NCI-H345 (cell line): ENCODE measurements around the gene NCSTN.
A peak's percentile ranks its signal among the peaks of the same experiment; 100 is the strongest.

Experiments
- DNase-seq: peaks from one replicate; lab custom pipeline; 2025; lab: John Stamatoyannopoulos, UW

Gene NCSTN

DNA sequence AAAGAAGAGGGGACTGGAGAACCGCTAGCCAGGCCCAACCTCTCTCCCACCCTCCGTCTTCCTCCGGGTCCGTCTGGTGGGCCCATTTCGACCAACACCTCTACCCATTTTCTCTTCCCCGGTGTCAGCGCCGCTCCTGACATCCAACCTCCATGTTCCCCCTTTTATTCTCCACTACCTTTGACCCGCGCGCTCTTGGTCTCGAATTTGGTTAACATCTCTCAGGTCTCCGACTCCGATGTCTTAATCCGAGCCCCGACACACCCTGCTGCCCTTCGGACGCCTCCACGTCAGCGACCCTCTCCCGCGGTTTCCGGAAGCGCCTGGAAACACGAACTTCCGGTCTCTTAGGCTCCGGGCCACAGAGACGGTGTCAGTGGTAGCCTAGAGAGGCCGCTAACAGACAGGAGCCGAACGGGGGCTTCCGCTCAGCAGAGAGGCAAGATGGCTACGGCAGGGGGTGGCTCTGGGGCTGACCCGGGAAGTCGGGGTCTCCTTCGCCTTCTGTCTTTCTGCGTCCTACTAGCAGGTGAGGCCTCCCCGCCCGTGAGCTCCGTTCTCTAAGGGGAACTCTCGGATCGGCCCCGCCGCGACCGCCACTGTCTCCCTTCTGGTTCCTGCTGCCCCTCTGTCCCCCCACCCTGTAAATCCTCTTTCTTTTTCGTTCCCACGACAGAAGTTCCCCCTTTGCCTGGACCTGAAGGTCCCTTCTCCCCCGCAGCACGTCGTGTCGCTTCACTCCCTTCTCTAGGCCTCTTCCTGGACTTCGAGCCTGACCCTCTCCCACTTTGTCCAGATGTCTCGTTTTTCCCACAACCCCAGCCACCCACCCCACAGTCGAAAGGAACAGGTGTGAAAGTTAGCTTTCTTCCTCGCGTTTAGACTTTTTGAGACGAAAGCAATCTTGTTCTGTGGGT is at the start of gene NCSTN, which contains the start of gene COPA:
Gene NCSTN, plus strand, starts transcription at position 431 of the 917 bp plus-strand sequence. Its CDS starts 14 bp downstream, at position 445.
Gene COPA, minus strand, starts transcription at position 298 of the 917 bp plus-strand sequence. Its CDS starts 80 bp downstream, at position 218.
- DNase-seq: peak; percentile 95

DNA sequence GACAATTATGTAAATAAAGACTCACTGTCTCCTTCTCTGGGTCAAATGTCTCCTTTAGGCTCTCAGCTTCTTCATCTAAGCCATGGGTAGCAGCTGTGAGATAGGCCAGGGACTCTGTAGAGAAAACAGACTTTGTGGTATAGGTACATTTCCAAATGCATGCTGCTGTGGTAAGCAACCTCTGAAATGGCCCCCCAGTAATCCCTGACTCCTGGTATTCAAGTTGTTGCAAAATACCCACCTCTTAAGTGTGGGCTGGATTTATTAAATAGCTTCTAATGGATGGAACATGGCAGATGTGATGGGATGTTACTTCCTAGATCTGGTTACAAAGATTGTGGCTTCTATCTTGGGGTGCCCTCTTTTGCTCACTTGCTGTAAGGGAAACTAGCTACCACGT is 47.1 kb upstream of the NCSTN start:
- no peak for DNase-seq

DNA sequence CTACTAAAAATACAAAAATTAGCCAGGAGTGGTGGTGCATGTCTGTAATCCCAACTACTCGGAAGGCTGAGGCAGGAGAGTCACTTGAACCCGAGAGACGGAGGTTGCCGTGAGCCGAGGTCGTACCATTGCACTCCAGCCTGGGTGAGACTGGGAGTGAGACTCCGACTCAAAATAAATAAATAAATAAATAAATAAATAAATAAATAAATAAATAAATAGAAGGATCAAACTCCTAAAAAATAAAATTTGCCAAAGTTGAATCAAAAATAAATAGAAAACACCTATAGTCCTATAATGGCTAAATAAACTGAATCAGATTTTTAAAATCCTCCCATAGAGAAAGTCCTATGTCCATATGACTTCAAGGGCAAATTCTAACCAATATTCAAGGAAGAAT is 43.0 kb upstream of the NCSTN start:
- no peak for DNase-seq

DNA sequence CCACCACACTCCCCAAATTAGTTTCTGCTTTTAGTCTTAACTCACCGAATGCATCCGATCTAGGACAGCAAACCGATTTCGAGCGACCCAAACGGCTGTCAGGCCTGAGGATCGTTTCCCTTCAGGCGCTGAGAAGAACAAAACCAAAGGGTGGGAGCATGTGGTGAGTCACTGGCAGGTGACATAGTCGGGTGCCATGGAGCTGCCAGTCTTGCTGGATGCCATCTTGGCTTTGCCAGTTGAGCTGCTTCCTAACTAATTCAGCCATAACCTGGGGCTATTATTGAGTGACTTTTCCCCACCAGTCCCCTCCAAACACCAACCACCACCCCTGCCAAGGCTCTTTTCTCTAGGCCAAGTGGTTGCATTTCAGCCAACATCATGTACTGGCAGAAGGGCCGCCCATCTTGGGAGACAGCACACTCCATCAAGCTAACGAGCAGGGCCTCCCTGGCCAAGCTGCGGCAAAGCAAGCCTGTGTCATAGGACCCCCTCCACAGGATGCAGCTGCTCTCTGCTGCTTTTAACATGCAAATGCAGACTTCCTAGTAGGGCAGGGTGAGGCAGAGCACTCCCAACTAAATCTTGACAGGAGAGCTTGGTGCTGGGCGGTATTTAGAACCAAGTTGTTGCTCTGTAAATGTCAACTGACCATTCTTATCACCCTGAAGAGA is 35.9 kb upstream of the NCSTN start:
- DNase-seq: no peak

DNA sequence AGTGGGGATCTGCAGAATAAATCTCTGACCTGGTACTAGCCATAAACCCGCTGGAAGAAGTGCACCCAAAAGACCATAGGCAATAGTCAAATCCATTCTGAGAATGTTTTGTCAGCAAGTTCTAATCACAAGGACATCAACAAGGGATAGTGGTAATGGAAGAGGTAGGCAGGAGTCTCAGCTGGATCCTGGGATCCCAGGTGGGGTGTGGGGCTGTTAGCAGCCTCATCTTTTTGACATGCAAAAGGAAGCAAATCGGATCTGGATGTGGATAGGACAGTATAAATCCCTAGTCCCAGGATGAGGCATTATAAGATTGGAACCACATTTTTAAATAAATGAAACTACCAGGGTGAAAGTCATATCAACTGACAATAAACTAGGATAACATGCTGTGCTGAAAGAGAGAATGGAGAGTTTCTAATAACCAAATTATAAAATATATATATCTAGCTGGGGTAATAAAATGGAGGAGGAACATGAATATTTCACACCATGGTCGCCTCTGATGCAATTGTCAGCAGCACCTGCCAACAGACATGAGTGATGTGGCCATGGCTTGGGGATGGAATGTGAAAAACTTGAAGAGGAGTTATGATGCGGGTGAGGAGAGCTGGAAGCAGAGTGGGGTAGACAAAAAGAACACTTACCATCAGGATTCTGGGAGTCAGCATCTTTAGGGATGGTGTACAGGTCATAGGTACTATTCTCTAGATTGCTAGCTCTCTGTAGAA is 34.6 kb upstream of the NCSTN start:
- DNase-seq: no peak

DNA sequence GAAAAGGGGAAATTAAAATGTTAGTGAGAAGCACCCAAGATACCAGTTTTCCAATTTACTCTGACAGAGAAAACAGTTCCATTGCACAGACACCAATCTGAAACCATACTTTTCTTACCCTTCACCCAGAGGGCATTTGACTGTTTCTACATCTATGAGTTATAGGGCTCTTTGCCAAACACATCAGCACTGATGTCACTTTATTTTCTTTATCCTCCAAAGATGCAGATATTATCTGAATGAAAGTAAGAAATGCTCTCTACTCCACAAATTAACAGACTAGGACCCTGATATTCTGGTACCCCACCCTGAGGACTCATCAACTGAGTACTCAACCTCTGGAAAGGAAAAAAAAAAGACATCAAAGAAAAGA is 34.0 kb upstream of the NCSTN start:
- no peak for DNase-seq

DNA sequence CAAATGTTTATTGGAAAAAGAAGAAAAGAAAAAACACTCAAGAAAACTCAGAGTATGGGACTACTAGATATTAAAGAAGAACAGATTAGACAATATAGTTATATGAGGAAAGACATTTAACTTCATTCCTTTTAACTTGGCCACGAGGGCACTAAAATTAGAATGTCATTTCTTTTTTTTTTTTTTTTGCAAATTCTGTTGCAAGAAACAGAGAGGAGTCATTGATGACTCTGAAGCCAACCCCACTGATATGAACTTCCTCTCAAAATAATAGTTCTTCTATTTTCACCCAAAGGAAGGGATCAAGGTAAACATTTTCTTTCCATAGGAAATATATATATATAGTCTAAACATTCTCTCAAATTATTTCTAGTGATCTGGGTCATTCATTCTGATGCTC is 33.6 kb upstream of the NCSTN start:
- DNase-seq: no peak

DNA sequence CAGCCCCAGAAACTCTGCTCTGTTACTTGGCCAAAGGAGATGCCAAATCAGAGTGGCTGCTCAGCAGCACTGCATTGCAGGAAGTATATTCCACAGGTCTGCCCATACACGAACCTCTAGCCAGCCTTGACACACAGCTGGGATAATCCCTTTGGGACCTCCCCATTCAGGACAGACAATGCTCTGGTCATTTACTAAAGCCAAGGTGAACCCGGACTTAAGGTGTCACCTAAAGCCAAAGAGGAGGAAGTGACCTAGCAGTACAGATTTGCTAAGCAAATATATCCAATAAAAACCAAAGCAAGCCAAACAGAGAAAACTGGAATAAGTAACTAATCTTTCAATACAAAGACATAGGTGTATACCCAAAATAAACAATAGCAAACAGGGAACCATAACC is 27.8 kb upstream of the NCSTN start:
- no peak for DNase-seq

DNA sequence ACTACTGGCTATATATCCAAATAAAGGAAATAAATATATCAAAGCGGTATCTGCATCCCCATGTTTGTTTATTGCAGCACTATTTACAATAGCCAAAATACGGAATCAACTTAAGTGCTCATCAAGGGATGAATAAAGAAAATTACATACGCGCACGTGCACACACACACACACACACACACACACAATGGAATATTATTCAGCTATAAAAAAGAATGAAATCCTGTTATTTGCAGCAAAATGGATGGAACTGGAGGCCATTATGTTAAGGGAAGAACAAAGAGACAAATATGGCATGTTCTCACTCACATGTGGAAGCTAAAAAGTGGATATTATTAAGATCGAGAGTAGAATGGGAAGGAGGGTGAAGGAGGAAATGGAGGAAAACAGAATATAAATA is 20.4 kb upstream of the NCSTN start:
- no peak for DNase-seq

DNA sequence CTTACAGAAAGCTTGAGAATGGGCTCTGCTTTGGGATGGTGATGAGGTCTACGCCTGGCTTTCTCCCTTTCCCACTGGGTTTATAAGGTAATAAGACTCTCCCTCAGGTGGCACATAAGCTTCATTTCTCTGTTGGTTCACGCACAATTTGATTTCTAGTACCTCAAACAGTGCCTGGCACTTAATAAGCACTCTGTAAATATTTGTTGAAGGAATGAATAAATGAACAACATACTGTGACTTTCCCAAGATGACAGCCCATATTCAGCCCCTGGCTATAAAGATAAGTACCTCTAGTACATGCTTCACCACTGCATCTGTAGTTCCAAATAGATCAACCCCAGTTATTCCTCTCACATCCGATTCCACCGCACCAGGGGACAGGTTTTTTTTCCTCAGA is 17.9 kb upstream of the NCSTN start:
- peak; percentile 98 for DNase-seq

DNA sequence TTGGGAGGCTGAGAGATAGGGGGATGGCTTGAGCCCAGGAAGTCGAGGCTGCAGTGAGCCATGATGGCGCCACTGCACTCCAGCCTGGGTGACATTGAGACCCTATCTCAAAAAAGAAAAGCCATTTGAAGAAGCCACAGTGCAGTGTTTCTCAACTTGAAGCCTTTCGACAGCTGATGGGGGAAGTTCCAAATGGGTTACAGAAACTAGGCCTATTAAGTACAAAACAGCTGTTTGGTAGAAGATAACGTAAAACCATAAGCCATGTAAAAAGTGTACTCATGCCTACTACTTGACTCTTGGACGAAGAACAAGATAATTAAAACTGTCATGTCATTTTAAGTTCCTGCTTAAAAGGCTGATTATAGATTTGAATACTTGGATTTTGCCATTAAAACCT is 16.8 kb upstream of the NCSTN start:
- no peak for DNase-seq

DNA sequence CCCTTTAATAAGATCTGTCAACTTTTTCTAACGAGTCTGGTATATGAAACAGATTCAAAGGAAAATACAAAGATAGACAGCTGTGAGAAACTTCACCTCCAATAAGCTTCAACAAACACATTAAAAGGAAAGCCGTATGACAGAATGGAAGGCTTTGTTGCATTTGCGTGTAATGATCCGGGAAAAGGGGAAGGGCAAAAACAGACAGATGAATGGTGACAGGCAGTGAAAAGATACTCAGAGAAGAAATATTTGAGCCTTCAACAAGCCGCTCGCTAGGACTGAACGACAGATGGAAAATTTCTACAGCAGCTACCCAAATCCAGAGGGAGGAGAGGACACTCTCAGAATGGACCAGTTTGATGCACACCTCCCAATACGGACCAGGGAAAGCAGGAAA is 15.0 kb upstream of the NCSTN start:
- peak; percentile 83 for DNase-seq

DNA sequence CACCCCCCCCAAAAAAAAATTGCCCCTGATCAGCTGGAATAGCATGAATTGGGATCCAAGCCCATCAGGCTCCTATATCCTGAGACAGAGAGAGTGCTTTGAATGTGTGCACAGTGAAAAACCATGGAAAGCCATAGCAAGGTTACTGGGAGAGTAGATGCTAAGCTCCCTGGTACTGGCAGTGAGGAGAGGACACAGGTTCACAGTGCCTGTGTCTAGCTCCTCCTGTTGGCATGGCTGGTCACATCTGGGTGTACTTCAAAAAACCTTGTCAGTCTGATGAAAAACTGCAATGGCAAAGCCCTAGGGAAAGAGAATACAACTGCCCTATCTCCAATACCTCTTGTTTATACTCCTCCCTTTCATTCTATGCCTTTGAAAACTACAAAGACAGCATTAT is 13.1 kb upstream of the NCSTN start:
- DNase-seq: peak; percentile 55

DNA sequence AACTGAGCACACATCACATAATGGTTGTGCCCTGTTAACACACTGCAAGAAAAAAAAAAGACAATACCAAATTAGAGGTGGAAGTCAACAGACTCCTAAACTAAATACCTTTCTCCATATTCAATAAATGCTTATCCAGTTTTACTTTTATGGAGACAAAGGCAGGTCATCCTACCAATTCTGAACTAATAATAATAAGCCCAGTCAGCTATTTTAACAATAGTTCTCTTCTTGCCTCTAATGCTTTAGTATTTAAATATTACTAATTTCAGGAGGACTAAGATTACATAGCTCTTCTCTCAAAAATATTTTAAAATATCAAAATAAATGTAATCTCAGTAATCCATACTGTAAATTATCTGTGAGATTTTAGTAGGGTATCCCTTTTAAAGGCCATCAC is 10.7 kb upstream of the NCSTN start:
- DNase-seq: no peak

DNA sequence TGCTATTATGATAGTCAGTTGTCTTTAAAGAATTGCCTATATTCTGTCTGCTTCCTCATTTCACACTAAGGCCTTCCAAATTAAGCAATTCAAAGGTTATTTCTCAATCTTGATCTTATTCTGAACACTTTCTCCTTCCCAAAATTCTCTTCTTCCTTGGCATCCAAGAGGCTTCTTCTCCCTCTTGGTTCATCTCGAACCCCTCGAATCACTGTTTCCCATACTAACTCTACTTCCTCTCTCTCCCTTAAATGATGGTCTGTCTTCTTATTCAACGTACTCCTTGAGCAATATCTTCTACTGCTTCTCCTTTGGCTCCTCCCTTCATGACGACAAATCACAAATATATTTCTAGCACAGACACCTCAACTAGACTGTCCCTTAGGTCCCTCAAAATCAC is 4.6 kb upstream of the NCSTN start:
- no peak for DNase-seq

DNA sequence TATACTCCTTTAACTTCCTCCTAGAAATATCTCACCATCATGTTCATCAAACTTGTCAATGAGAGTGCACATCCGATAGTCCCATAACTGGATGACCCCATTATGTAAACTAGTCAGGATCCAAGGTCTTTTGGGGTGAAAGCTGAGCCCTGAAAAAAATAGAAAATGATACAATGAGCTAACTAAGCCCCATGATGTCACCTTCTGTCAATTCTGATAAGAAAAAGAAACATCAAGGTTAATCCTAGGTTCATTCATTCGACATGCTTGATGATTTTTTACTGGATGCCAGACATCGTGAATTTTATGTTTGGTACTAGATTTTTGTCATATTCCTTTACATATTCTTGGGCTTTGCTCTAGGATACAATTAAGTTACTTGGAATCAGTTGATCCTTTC is 3.0 kb upstream of the NCSTN start:
- DNase-seq: no peak

DNA sequence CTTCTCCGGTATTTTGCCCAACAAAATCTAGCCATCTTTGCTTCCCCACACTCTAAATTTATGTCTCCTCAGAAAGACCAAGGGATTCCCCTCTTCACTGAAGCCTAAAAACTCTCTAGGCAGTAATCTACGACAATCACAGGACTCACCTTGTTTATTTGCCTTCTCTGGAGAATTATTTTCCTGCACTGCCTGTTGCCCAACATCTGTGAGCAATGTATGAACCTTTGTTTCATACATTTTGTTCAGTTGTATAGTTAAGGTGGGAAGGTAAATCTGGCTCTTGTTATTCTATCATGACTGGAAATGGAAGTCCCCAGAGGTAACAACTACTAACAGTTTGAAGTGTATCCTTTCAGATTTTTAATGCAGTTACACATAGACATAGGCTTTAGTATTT is 2.3 kb upstream of the NCSTN start:
- no peak for DNase-seq

DNA sequence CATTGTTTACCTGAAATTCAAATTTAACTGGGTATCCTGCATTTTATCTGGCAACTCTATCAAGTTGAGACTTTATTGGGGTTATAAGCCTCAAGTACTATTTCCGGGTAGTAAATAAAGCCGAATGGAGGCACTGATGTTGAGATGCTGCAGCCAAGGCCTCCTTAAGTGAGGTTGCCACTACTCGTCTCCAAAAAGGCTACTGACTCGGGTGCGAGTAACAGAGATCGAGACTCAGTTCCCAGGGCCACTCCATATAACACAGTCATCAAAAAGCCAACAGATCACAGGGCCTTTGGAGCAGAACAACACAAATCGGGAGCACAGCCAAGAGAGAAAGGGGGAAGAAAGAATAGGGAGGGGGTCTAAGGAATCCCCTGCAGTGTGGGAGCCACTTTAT is 657 bp upstream of the NCSTN start:
- no peak for DNase-seq

DNA sequence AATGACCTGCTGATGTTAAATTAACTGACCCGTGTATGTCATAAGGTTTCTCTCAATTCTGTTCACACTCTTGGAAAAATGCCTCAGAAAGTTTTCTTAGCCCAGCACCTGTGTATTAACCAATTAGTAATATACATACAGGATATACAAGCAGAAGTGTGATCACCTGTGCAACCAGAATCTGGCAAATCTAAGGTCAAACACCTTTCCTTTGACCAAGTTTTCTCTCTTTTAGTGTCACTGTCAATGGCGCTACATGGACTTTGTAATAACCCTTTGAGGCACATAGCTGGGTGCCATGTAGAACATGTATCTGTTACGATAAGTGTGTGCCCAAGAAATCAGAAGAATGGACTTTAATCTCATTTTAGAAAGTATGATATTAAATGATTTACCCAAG is 1.1 kb downstream of the NCSTN start:
- no peak for DNase-seq

DNA sequence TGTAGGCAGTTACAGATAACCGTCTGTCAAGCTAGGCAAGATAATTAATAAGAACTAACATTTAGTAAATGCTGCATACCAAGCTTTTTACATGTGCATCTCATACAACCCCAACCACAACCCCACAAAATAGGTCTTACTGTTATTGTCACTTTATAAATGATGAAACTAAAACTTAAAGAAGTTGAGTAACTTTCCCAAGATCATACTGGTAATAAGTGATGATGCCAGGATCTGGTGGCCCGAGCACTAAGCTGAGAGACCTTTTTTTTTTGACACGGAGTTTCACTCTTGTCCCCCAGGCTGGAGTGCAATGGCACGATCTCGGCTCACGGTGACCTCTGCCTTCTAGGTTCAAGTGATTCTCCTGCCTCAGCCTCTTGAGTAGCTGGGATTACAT is 1.8 kb downstream of the NCSTN start:
- no peak for DNase-seq

DNA sequence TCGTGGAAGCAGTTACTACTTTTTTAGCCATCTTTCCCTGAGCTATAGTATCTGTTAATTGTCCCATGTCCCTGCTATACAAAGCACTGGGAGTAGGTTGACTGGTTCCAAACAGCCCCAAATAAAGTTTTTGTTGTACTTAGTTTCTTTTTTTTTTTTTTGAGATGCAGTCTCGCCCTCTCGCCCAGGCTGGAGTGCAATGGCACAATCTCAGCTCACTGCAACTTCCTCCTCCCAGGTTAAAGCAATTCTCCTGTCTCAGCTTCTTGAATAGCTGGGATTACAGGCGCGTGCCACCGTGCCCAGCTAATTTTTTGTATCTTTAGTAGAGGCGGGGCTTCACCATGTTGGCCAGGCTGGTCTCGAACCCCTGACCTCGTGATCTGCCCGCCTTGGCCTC is 3.3 kb downstream of the NCSTN start:
- DNase-seq: no peak

DNA sequence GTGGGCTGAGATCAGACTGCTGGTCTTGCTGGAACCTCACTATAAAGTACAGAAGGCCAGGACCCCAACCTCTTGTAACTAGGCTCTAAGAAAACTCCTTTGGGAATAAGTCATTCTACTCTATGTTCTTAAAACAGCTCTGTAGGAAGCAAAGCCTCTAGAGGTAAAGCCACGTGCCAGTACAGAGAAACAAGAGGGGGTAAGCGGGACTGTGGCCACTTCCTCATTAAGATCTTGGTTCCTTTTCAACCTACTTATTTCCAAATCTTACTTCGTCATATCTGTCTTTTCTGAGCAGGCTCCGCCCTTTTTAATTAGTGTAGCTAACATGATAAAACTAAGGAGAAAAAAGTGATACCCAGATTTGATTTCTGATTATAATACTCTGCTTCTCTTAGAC is 3.8 kb downstream of the NCSTN start:
- DNase-seq: no peak

DNA sequence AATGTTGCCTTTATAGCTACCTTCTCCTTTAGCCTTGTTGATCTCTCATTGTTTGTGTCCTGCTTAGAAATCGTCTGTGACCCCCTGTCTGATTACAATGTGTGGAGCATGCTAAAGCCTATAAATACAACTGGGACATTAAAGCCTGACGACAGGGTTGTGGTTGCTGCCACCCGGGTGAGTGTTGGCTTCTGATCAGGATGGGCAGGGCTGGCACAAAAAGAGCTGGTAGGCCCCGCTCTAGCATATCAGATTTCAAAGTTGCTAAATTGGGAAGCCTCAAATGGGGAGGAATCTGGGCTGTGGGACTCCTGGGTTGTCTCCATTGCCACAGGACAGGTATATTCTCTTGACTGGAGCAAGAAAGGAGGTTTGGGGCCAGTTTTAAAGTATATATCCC is 8.4 kb downstream of the NCSTN start:
- DNase-seq: no peak
